H9 (cell line): Measurements from ENCODE around the gene LRRC26. TPM values are rescaled to one million over a fixed set of nuclear protein-coding genes. Genes with fewer than 3 reads are reported as not detected.

Source experiments
- DNase-seq: peaks from one replicate; pipeline ENCODE4 v3.0.0-alpha.2; 2017
- H2AFZ ChIP-seq: one replicate; pipeline ENCODE4 v1.6.1; 2013; ENCODE audit warnings: mild to moderate bottlenecking, low read length, control low read depth, moderate library complexity
- H2AK5ac ChIP-seq: 2 replicates; pipeline ENCODE4 v1.6.1; 2013; ENCODE audit warnings: low read length, control low read depth, mixed read lengths; ENCODE audit not compliant: insufficient read length
- H2BK120ac ChIP-seq: one replicate; pipeline ENCODE4 v1.6.1; 2013; ENCODE audit warnings: low read depth, mild to moderate bottlenecking, low read length, control low read depth, inconsistent platforms; ENCODE audit not compliant: poor library complexity, severe bottlenecking
- H2BK12ac ChIP-seq: 2 replicates; pipeline ENCODE4 v1.6.1; 2013; ENCODE audit warnings: low read length, control low read depth, mixed read lengths, low read depth; ENCODE audit not compliant: insufficient read length
- H2BK15ac ChIP-seq: 2 replicates; pipeline ENCODE4 v1.6.1; 2013; ENCODE audit warnings: low read depth, low read length, control low read depth
- H2BK20ac ChIP-seq: one replicate; pipeline ENCODE4 v1.6.1; 2013; ENCODE audit warnings: low read depth, mild to moderate bottlenecking, low read length, control low read depth, inconsistent platforms; ENCODE audit not compliant: poor library complexity, severe bottlenecking
- H2BK5ac ChIP-seq: 2 replicates; pipeline ENCODE4 v1.6.1; 2013; ENCODE audit warnings: low read length, control low read depth, mixed read lengths; ENCODE audit not compliant: insufficient read length
- H3K14ac ChIP-seq: 2 replicates; pipeline ENCODE4 v1.6.1; 2013; ENCODE audit warnings: low read length, control low read depth; ENCODE audit not compliant: insufficient read depth
- H3K18ac ChIP-seq: 2 replicates; pipeline ENCODE4 v1.6.1; 2013; ENCODE audit warnings: low read depth, mild to moderate bottlenecking, mixed read lengths, low read length, control low read depth; ENCODE audit not compliant: insufficient read length
- H3K23ac ChIP-seq: 2 replicates; pipeline ENCODE4 v1.6.1; 2013; ENCODE audit warnings: low read length, control low read depth, mixed read lengths, low read depth; ENCODE audit not compliant: insufficient read length
- H3K23me2 ChIP-seq: 2 replicates; pipeline ENCODE4 v1.6.1; 2013; ENCODE audit warnings: low read depth, mild to moderate bottlenecking, mixed read lengths, low read length, control low read depth; ENCODE audit not compliant: insufficient read length, poor library complexity, severe bottlenecking
- H3K27ac ChIP-seq: 2 replicates; pipeline ENCODE4 v1.5.1; 2013; ENCODE audit warnings: low read length, control low read depth, mixed read lengths, low read depth; ENCODE audit not compliant: insufficient read length
- H3K27me3 ChIP-seq: 2 replicates; pipeline ENCODE4 v1.6.1; 2013; ENCODE audit warnings: low read length, control low read depth, inconsistent platforms; ENCODE audit not compliant: insufficient read depth
- H3K4ac ChIP-seq: 2 replicates; pipeline ENCODE4 v1.6.1; 2013; ENCODE audit warnings: low read depth, mild to moderate bottlenecking, control low read depth, inconsistent platforms, low read length, moderate library complexity
- H3K4me1 ChIP-seq: 2 replicates; pipeline ENCODE4 v1.6.1; 2013; ENCODE audit warnings: low read length, control low read depth, inconsistent platforms; ENCODE audit not compliant: insufficient read depth
- H3K4me2 ChIP-seq: 2 replicates; pipeline ENCODE4 v1.6.1; 2013; ENCODE audit warnings: low read length, control low read depth, mixed read lengths; ENCODE audit not compliant: insufficient read length, insufficient read depth
- H3K56ac ChIP-seq: 2 replicates; pipeline ENCODE4 v1.6.1; 2013; ENCODE audit warnings: low read depth, mild to moderate bottlenecking, mixed read lengths, low read length, control low read depth; ENCODE audit not compliant: insufficient read length
- H3K79me1 ChIP-seq: 2 replicates; pipeline ENCODE4 v1.6.1; 2013; ENCODE audit warnings: low read depth, mild to moderate bottlenecking, moderate library complexity, low read length, control low read depth, inconsistent platforms; ENCODE audit not compliant: insufficient read depth, poor library complexity, severe bottlenecking
- H3K79me2 ChIP-seq: 2 replicates; pipeline ENCODE4 v1.6.1; 2013; ENCODE audit warnings: low read length, control low read depth, inconsistent platforms; ENCODE audit not compliant: insufficient read depth
- H3K9ac ChIP-seq: 2 replicates; pipeline ENCODE4 v1.6.1; 2013; ENCODE audit warnings: low read length, control low read depth, mixed read lengths; ENCODE audit not compliant: insufficient read length; ENCODE audit errors: extremely low read depth
- H3K9me3 ChIP-seq: one replicate; pipeline ENCODE4 v1.6.1; 2013; ENCODE audit warnings: low read depth, low read length, inconsistent platforms; ENCODE audit not compliant: control insufficient read depth
- H3T11ph ChIP-seq: one replicate; pipeline ENCODE4 v1.6.1; 2013; ENCODE audit warnings: mild to moderate bottlenecking, low read length, control low read depth, inconsistent platforms
- H4K20me1 ChIP-seq: one replicate; pipeline ENCODE4 v1.6.1; 2013; ENCODE audit not compliant: control insufficient read depth, insufficient read length, insufficient read depth
- H4K5ac ChIP-seq: 2 replicates; pipeline ENCODE4 v1.6.1; 2013; ENCODE audit warnings: low read depth, mild to moderate bottlenecking, mixed read lengths, low read length, control low read depth; ENCODE audit not compliant: insufficient read length
- H4K8ac ChIP-seq: replicated peaks from 2 replicates; pipeline ENCODE4 v1.6.1; 2013; ENCODE audit warnings: low read length, control low read depth, mixed read lengths, low read depth; ENCODE audit not compliant: insufficient read length
- H4K91ac ChIP-seq: 2 replicates; pipeline ENCODE4 v1.6.1; 2013; ENCODE audit warnings: low read depth, mild to moderate bottlenecking, moderate library complexity, mixed read lengths, low read length, control low read depth; ENCODE audit not compliant: insufficient read length
- H3K27ac Mint-ChIP-seq, 3 experiments: 2 replicates in 2 of 3; 3 replicates in 1 of 3; pipeline ENCODE4 v1.8.0; 2020 to 2021; ENCODE audit warnings: mixed read lengths in 3 of 3, mild to moderate bottlenecking in 1 of 3, moderate library complexity in 1 of 3
- H3K27me3 Mint-ChIP-seq: 2 replicates; pipeline ENCODE4 v1.8.0; 2021; ENCODE audit warnings: low read depth, mild to moderate bottlenecking, moderate library complexity, mixed read lengths
- H3K36me3 Mint-ChIP-seq, 3 experiments: 2 replicates in 2 of 3; 3 replicates in 1 of 3; pipeline ENCODE4 v1.8.0; 2020 to 2021; ENCODE audit warnings: low read depth in 3 of 3, mixed read lengths in 3 of 3; ENCODE audit not compliant: insufficient read depth in 1 of 3
- H3K4me1 Mint-ChIP-seq, 2 experiments: 2 replicates each; pipeline ENCODE4 v1.8.0; 2020; ENCODE audit warnings: mixed read lengths in 2 of 2
- H3K4me3 Mint-ChIP-seq, 2 experiments: 2 replicates in 1 of 2; 3 replicates in 1 of 2; pipeline ENCODE4 v1.8.0; 2020 to 2021; ENCODE audit warnings: mild to moderate bottlenecking in 2 of 2, mixed read lengths in 2 of 2, moderate library complexity in 1 of 2
- H3K9me3 Mint-ChIP-seq, 2 experiments: 2 replicates in 1 of 2; 3 replicates in 1 of 2; pipeline ENCODE4 v1.8.0; 2020; ENCODE audit warnings: mild to moderate bottlenecking in 2 of 2, mixed read lengths in 2 of 2, moderate library complexity in 1 of 2
- CTCF ChIP-seq: fragments of 200-600 bp; sonication (generic); conservative IDR thresholded peaks from 3 replicates; pipeline ENCODE4 v1.8.0; 2021; ENCODE audit warnings: antibody characterized with exemption, mild to moderate bottlenecking
- WGBS: extraction: QIAGEN DNeasy Blood & Tissue Kit; methylation state at CpG from one replicate; pipeline ENCODE4 v1.1.7; 2013; ENCODE audit warnings: missing lambda C conversion rate, low lambda C conversion rate, mixed read lengths; ENCODE audit not compliant: insufficient read length; ENCODE audit errors: extremely low coverage; 5-methylcytosine and 5-hydroxymethylcytosine counted together
- total RNA-seq: library from RNA; stranded (reverse); gene quantifications from 2 replicates; pipeline ENCODE4 v1.2.1, GENCODE V29; 2021

Gene LRRC26
- total RNA-seq, 1 experiment from 2014 or later, result 0.96 TPM

- no peak for DNase-seq
- no peak overlapping the region for H4K8ac ChIP-seq
- no peak overlapping the region for H3K14ac ChIP-seq
- peaks cover 5% of the 10 kb centered on the region; the same call in 1 of the 2 replicates for H3K4me1 ChIP-seq
- Mint-ChIP-seq H3K27ac (no peak overlapping the region; a peak in 1 of 7 replicates), H3K4me1 (peaks cover 20 to 27% of the 10 kb centered on the region in 2 experiments), H3K27me3 (no peaks in the 10 kb centered on the region), H3K4me3 (peak overlapping the region; percentile 94 to 96), H3K36me3 (peaks cover 7 to 38% (median 26%) of the 10 kb centered on the region in 3 experiments; a peak in 6 of 7 replicates), H3K9me3 (no peaks in the 10 kb centered on the region)
- no peaks in the 10 kb centered on the region for H3K27me3 ChIP-seq
- H2AK5ac ChIP-seq, result no peak overlapping the region
- no peak overlapping the region for H4K91ac ChIP-seq
- H3K23me2 ChIP-seq, result peaks cover 13% of the 10 kb centered on the region
- no CpG with 5 or more reads among the region's 9 CpGs for WGBS
- no peak overlapping the region for H3K27ac ChIP-seq
- no peak overlapping the region for H3K4ac ChIP-seq
- 0 out of 3 replicates have a peak, but pooled peaks have one; percentile 16 for TF ChIP-seq CTCF
- H2BK5ac ChIP-seq, result no peak overlapping the region
- H2AFZ ChIP-seq, result no peak overlapping the region
- no peak overlapping the region for H2BK15ac ChIP-seq
- H3T11ph ChIP-seq, result no peak overlapping the region
- H2BK12ac ChIP-seq, result no peak overlapping the region
- H4K5ac ChIP-seq, result no peak overlapping the region
- no peak overlapping the region for H3K4me2 ChIP-seq
- peaks cover 6% of the 10 kb centered on the region for H3K79me1 ChIP-seq
- no peak overlapping the region for H3K23ac ChIP-seq
- H3K56ac ChIP-seq, result no peak overlapping the region
- H3K9ac ChIP-seq, result no peak overlapping the region
- no peak overlapping the region for H3K18ac ChIP-seq
- H3K79me2 ChIP-seq, result peaks cover 10% of the 10 kb centered on the region; the same call in 1 of the 2 replicates
- H3K9me3 ChIP-seq, result no peaks in the 10 kb centered on the region
- H4K20me1 ChIP-seq, result no peaks in the 10 kb centered on the region
- no peak overlapping the region for H2BK120ac ChIP-seq
- H2BK20ac ChIP-seq, result no peak overlapping the region
These were observed 20.5 kb upstream of the LRRC26 start for GRCh38 chr9:137190315-137190856.
